Testis (tissue), 2 donors: ENCODE data around the gene ROBO1.

Experiments used
- CTCF ChIP-seq, 3 experiments: fragments of 450-650 bp in 2 of 3; fragments of 200-600 bp in 1 of 3; sonication (generic) in 1 of 3; IDR thresholded peaks; one replicate each; pipeline ENCODE4 v1.5.1; 2016 to 2019; ENCODE audit warnings: antibody characterized with exemption in 3 of 3, mild to moderate bottlenecking in 2 of 3, moderate library complexity in 1 of 3
- POLR2A ChIP-seq: fragments of 450-650 bp; IDR thresholded peaks from one replicate; pipeline ENCODE4 v1.6.1; 2017; ENCODE audit warnings: antibody characterized with exemption, mild to moderate bottlenecking, moderate library complexity

- TF ChIP-seq POLR2A (no peak), CTCF (IDR thresholded peaks at IDR 0.05) (no peak)
Measured at GRCh38 chr3:78794431-78794830, 973.4 kb downstream of the ROBO1 start.
